ENCODE results near the gene PPIL6. TPM values are rescaled to one million over a fixed set of nuclear protein-coding genes. Genes with fewer than 3 reads are reported as not detected.
"Not testable (repeated sequence)": the region's sequence is repeated elsewhere in the genome, so short reads cannot be mapped to it uniquely, and the experiment has no call there.

PPIL6 gene
- total RNA-seq, 1 donor from 2014 or later = 3.9 TPM

DNA sequence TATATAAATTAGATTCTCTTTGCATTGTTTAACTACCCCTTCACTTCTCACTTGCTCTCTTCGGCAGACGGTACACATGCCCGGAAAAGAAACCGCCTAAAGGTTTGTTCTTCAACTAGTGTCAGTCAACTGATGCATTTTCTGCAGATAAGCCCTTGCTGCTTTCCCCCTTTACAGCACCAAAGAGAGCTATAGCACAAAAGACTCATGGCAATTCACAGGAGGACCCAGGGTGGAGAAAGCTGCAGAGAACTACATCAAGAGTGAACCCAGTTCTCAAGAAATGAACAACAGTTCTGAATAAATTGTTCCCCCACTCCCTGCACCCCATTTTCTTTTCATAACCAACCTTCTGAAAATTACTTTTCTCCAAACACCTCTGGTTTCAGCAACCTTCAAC is 67.1 kb downstream of the PPIL6 start:
- no peaks in the 10 kb centered on the region for H3K27me3 ChIP-seq (ENCODE audit: low read depth)
- H3K4me3 ChIP-seq = no peak overlapping the region
- intact Hi-C loops (cut with micrococcal nuclease) = no loop called here
- peaks cover 31% of the 10 kb centered on the region for H3K4me1 ChIP-seq
- TF ChIP-seq, protein P1, sequence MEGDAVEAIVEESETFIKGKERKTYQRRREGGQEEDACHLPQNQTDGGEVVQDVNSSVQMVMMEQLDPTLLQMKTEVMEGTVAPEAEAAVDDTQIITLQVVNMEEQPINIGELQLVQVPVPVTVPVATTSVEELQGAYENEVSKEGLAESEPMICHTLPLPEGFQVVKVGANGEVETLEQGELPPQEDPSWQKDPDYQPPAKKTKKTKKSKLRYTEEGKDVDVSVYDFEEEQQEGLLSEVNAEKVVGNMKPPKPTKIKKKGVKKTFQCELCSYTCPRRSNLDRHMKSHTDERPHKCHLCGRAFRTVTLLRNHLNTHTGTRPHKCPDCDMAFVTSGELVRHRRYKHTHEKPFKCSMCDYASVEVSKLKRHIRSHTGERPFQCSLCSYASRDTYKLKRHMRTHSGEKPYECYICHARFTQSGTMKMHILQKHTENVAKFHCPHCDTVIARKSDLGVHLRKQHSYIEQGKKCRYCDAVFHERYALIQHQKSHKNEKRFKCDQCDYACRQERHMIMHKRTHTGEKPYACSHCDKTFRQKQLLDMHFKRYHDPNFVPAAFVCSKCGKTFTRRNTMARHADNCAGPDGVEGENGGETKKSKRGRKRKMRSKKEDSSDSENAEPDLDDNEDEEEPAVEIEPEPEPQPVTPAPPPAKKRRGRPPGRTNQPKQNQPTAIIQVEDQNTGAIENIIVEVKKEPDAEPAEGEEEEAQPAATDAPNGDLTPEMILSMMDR (IDR thresholded peaks at IDR 0.05; ENCODE audit: borderline replicate concordance) = no peak
- H3K9me3 ChIP-seq (replicated peaks) = no peaks in the 10 kb centered on the region
- H3K36me3 ChIP-seq = peaks cover 89% of the 10 kb centered on the region
- no peak overlapping the region for H3K27ac ChIP-seq (replicated peaks)
- DNase-seq = no peak

DNA sequence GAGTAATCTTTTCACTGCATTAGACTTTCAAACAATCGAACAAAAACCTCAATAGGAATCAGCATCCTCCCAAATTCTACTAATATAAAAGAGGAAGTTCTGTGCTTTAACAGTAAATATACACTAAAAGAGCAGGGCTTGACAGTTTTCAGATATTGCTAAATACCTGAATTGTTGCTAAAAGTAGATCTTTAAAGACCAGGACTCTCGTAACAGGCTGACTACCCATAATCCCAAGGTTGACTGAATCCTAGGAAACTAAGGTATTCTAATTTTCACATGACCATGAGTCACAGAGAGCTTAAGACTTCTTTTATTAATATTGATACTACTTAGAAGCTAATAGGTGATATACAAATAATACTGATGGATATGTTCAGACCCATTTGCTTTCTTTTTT is 68.3 kb downstream of the PPIL6 start:
- DNase-seq = no peak
- Histone ChIP-seq H3K27ac (replicated peaks) (no peak overlapping the region), H3K36me3 (peaks cover 90% of the 10 kb centered on the region), H3K4me3 (no peak overlapping the region), H3K27me3 (ENCODE audit: low read depth) (no peaks in the 10 kb centered on the region), H3K4me1 (peaks cover 20% of the 10 kb centered on the region), H3K9me3 (replicated peaks) (no peaks in the 10 kb centered on the region)
- intact Hi-C loops (cut with micrococcal nuclease) = no loop called here
- TF ChIP-seq, protein P1 (IDR thresholded peaks at IDR 0.05; ENCODE audit: borderline replicate concordance) = no peak

DNA sequence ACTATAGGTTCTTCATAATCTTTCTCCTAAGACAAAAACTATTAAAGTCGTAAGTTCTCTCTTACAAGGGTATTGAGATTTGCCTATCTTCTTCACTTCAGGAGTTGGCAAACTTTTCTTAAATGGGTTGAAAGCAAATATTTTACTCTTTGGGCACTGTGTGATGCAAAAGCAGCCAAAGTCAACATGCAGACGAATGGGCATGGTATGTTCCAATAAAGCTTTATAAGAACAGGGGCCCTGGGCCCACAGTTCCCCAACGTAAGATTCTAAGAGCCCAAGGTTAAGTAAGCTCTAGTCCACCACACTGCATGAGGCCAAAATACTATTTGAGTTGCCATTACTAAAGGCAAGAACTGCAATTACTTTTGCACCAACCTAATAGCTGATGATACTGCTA is 69.6 kb downstream of the PPIL6 start:
- no peak overlapping the region for H3K4me3 ChIP-seq
- TF ChIP-seq, protein P1 (IDR thresholded peaks at IDR 0.05; ENCODE audit: borderline replicate concordance) = no peak
- peaks cover 20% of the 10 kb centered on the region for H3K4me1 ChIP-seq
- no peaks in the 10 kb centered on the region for H3K9me3 ChIP-seq (replicated peaks)
- peaks cover 90% of the 10 kb centered on the region for H3K36me3 ChIP-seq
- DNase-seq = no peak
- intact Hi-C loops (cut with micrococcal nuclease) = no loop called here
- no peaks in the 10 kb centered on the region for H3K27me3 ChIP-seq (ENCODE audit: low read depth)
- H3K27ac ChIP-seq (replicated peaks) = no peak overlapping the region

DNA sequence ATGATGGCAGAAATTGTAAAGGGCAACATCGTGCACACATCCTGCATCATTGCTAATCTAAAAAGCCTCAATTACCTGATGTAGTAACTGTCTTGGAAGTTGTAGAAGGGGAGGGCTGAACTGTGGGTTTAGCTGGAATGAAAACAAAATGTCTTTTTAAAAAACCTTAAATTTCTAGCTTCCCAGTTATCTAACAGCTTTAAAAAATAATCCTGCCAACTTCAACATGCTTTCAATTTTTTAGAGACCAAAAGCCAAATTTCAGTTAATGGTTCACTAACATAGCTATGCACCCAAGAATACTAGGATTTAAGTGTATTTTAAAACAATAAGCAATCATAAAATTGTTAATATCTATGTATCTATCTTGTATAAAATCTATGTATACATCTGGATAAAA is 70.1 kb downstream of the PPIL6 start:
- Histone ChIP-seq H3K36me3 (peaks cover 90% of the 10 kb centered on the region), H3K27ac (replicated peaks) (no peak overlapping the region)
- intact Hi-C loops (cut with micrococcal nuclease) = no loop called here

DNA sequence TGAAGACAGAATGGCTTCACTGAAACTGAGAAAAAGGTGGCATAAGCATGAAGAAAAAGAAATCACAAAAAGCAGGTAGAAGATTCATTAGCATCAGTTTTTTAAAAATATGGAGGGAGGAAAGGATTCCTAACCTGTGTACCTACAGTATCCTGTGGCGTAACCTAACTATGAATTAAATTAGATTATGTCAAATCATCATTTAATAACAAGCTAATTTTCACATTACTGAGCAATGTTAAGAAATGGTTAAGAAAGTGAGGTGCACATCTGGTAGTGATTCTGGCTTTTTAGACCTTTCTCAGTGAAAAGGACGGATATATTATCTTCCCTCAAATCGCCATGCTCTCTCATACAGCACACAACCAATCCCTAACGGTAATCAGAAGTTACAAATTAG is 70.7 kb downstream of the PPIL6 start:
- H3K4me1 ChIP-seq = peaks cover 17% of the 10 kb centered on the region
- TF ChIP-seq, protein P1 (IDR thresholded peaks at IDR 0.05; ENCODE audit: borderline replicate concordance) = no peak
- H3K4me3 ChIP-seq = no peak overlapping the region
- H3K27me3 ChIP-seq (ENCODE audit: low read depth) = no peaks in the 10 kb centered on the region
- H3K9me3 ChIP-seq (replicated peaks) = peaks cover under 1% of the 10 kb centered on the region
- H3K36me3 ChIP-seq = peaks cover 90% of the 10 kb centered on the region
- intact Hi-C loops (cut with micrococcal nuclease) = no loop called here
- no peak overlapping the region for H3K27ac ChIP-seq (replicated peaks)
- DNase-seq = no peak

More for the DNA sequence above, 70.1 kb downstream of the PPIL6 start:
- Histone ChIP-seq H3K4me3 (no peak overlapping the region), H3K9me3 (replicated peaks) (no peaks in the 10 kb centered on the region), H3K4me1 (peaks cover 20% of the 10 kb centered on the region), H3K27me3 (ENCODE audit: low read depth) (no peaks in the 10 kb centered on the region)
- no peak for DNase-seq
- TF ChIP-seq, protein P1 (IDR thresholded peaks at IDR 0.05; ENCODE audit: borderline replicate concordance) = no peak

DNA sequence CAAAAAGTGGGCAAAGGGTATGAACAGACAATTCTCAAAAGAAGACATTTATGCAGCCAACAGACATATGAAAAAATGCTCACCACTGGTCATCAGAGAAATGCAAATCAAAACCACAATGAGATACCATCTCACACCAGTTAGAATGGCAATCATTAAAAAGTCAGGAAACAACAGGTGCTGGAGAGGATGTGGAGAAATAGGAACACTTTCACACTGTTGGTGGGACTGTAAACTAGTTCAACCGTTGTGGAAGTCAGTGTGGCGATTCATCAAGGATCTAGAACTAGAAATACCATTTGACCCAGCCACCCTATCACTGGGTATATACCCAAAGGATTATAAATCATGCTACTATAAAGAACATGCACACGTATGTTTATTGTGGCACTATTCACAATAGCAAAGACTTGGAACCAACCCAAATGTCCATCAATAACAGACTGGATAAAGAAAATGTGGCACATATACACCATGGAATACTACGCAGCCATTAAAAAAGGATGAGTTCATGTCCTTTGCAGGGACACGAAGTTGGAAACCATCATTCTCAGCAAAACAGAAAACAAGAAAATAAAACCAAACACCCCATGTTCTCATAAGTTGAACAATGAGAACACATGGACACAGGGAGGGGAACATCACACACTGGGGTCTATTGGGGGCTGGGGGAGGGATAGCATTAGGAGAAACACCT is 75.9 kb downstream of the PPIL6 start:
- intact Hi-C loops (cut with micrococcal nuclease); H3K27me3 ChIP-seq (ENCODE audit: low read depth); H3K4me3 ChIP-seq; H3K27ac ChIP-seq (replicated peaks); DNase-seq: not testable (repeated sequence)
- peaks cover 11% of the 10 kb centered on the region for H3K9me3 ChIP-seq (replicated peaks)
- H3K4me1 ChIP-seq = peaks cover 25% of the 10 kb centered on the region
- H3K36me3 ChIP-seq = peaks cover 82% of the 10 kb centered on the region

Measured in left ventricle myocardium inferior (tissue), 1 donor.